NCI-H146 (cell line): ENCODE measurements around the gene SORCS2.

Source experiments
- DNase-seq: peaks from one replicate; lab custom pipeline; 2025; lab: John Stamatoyannopoulos, UW

The SORCS2 gene

GRCh38 chr4:7326693-7327340, 134.5 kb downstream of the SORCS2 start:
- no peak for DNase-seq

DNA sequence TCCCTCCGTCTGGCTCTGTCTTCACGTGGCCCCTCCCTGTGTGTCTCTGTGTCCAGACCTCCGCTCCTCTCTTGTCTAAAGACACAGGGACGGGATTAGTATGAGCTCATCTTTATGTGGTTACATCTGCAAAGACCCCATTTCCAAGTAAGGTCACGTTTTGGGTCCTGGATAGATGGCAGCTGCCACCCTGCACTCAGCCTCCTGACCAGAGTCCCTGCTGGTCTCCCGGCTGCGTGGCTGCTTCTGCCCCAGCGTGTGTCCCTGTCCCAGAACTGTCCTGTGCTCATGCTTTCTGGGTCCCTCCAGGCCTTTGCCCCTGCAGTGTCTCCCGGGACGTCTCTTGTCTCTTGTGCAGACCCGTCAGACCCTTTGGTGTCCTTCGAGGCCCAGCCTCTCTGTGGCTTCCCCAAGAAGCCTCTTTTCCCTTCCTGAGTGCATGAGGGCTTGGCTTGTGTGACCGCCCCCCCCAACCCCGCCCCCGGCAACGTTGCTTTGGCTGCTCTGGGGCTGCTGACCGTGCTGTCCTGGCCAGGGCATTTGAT, 135.1 kb downstream of the SORCS2 start:
- DNase-seq: no peak

DNA sequence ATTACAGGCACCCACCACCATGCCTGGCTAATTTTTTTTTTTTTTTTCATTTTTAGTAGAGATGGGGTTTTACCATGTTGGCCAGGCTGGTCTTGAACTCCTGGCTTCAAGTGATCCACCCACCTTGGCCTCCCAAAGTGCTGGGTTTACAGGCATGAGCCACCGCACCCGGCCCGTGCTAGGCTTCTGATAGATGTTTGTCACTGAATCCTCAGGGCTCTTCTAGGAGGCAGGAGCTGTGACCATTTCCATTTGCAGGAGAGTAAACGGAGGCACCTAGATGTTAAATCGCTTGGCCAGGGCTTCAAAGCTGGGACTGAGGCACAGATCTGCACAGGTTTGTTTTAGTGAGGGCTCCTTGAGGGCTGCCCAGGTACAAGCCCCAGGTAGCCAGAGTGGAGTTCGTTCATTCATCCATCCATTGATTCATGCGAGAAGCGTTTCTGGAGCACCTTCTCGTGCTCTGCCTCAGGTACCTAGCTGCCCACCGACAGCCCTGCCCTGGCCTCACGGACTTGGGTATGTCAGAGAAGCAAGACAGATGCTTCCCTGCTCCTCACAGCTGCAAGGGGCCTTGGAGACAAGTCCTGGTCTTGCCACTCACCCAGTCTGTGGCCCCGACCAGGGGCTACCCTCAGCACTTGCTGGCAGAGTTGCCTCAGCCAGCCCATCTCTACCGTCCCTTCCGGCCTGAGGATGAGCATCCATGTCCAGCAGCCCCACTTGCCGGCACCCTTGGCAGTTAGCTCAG, 136.0 kb downstream of the SORCS2 start:
- no peak for DNase-seq

DNA sequence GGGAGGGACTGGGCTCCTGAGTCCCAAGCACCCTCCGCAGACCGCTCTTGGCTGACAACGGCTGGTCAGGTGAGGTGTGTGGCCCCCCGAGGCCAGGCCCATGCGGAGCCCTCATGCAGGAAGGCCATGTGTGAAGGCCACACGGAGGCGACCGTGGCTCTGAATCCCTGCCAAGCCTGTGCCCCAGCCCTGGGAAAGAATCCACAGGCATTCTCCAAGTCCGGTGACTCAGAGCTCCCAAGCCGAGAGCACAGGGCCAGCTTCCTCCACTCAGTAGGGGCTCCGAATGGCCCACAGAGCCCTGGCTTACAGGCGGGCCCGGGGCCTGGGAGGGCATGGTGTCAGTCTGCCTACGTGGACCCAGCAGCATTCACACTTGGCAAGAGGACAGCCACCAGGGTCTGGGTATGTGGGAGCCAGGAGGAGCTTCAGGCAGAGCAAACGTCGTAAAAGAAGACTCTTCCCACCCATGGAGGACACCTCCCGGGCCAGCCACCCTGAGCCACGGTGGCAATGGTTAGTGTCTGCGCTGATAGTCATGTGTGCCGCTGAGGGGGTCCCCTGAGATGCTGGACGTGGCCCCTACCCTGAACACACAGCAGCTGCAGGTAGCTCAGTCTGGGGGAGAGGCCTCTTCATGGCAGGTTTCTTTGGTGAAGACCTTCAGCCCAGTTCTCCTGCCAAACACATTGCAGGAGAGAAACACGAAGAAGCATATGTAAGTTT, 136.7 kb downstream of the SORCS2 start:
- DNase-seq: no peak

GRCh38 chr4:7330031-7330596, 137.8 kb downstream of the SORCS2 start:
- no peak for DNase-seq

GRCh38 chr4:7330811-7331681, 138.7 kb downstream of the SORCS2 start:
- DNase-seq: no peak

GRCh38 chr4:7331682-7332000, 139.3 kb downstream of the SORCS2 start:
- no peak for DNase-seq

- no peak for DNase-seq
Measured at GRCh38 chr4:7332216-7333023, 140.1 kb downstream of the SORCS2 start.

DNA sequence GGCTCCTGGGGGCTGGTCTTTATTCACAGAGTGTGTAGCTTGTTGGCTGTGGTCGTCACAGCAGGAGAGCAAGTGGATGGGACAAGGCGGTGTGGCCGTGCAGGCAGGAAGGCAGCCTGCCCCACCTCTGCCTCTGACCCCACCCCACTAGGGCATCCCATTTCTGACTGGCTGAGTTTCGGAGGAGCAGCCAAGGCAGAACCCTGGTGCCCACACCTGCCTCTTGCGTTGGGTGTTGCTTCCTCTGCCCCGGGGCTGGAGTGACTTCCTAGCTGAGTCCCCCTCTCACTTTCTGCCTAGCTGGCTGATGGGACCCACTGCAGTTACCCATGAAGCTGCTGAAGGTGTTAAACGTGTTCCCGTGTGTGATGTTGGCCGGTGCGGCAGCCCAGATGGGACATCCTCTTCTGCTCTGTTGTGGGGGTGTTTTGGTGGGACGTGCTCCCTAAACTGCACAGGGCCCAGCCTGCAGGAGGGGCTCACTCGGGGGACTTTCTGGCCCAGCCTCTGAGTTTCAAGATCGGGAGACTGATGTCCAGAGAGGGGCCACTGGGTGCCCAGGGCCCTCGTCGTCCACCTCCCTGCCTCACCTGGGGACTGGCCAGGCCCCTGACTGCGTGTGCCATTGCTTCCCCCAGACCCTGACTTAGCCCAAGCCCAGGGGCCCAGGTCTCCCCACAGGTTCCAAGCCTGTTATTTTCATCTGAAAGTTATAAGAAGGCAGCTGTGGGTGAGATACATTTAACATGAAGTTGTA, 140.9 kb downstream of the SORCS2 start:
- no peak for DNase-seq

DNA sequence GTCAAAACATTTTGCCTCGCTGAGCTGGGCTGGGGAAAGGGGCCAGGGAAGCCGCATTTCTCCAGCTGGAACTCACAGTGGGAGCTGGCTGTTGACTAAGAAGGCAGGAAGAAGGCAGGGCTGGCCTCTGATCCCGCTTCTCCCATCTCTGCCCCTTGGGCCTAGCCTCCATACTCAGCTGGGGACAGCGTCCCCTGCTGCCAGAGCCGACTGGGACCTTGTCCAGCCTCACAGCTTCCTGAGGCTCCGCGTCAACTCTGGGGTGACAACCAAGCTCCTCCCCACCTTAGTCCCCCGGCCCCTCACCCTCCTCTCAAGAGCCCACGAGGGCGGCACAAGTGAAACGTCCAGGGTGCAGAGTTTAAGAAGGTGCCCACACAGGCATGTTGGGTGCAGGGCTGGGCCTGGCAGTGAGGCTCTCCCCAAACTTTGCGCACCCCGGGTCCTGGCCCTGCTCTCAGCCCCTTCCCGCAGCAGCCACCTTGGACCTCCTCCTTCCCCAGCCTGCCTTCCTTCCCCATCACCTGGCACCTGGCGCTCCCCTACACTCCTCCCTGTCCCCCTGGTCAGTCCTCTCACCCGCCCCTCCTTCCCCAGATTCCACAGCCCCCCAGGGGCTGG, 141.6 kb downstream of the SORCS2 start:
- DNase-seq: no peak

- no peak for DNase-seq
Measured at GRCh38 chr4:7334521-7335275, 142.4 kb downstream of the SORCS2 start.

- peak; percentile 11 for DNase-seq
Measured at GRCh38 chr4:7335344-7336066, 143.2 kb downstream of the SORCS2 start.

DNA sequence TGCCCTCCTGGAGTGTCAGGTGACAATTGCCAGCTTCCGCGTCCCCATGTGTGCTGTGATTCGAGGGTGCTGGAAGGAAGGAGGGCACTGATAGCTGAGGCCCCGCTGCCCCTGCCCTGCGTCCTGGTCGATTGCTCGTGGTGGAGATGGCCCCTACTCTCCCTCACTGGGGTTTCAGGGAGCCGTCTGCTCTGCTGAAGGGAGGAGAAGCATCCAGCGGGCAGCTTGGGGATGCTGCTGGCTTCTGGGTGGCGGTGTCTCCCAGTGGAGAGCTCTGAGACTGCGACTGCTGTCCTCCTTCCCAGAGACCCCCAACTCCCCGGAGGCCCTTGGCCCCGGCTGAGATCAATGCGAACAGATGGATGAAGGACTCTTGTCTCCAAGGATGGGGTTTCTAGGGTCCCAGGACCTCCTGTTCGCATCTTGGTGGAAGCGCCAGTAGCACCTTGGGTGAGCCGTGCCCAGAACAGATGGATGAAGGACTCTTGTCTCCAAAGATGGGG, 143.8 kb downstream of the SORCS2 start:
- DNase-seq: no peak

- DNase-seq: no peak
Measured at GRCh38 chr4:7336732-7337131, 144.4 kb downstream of the SORCS2 start.

GRCh38 chr4:7337196-7338058, 145.1 kb downstream of the SORCS2 start:
- DNase-seq: no peak

- DNase-seq: no peak
Measured at GRCh38 chr4:7338059-7338452, 145.7 kb downstream of the SORCS2 start.
